HPDE6-E6E7 (cell line): ENCODE measurements around the gene FAM171A2.

Experiments
- DNase-seq: peaks from one replicate; pipeline ENCODE4 v3.0.0; 2011; ENCODE audit warnings: missing footprints; ENCODE audit errors: extremely low spot score

Gene FAM171A2

DNA sequence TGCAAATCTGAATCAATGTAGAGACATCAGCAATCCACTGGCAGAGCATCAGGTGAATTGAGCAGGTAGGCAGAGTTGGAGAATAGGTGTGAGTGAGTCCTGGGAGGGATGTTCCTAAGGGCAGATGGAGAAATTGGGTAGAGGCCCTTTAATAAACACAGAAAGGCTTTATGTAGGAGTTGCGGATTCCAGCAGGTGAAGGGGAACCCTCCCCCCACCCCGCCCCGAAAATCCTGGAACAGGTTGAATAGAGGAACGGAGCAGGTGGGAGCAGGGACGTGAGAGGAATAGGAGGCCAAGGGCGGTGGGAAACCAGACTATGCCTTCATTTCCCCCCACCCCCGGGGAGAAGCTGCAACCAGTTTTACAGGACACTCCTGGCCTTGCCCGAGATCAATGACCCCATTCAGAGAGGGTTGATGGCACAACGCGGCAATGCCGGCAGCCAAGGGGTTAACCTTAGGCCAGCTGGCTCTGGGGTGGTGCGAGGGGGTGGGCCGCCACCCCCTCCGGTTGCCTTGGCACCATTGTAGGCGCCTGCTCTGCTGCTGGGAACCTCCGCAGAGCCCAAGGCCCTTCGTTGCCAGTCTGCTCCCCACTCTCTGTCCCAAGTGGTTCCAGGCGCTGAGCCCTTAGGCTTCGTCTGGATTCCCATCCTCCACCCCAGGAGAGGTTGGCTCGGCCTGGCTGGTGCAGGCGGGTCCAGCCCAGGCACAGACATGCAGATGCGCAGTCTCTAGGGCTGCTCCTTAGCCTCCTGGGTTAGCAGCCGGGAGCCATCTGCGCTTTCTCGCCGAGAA, 56.1 kb downstream of the FAM171A2 start:
- peak; percentile 83 for DNase-seq

DNA sequence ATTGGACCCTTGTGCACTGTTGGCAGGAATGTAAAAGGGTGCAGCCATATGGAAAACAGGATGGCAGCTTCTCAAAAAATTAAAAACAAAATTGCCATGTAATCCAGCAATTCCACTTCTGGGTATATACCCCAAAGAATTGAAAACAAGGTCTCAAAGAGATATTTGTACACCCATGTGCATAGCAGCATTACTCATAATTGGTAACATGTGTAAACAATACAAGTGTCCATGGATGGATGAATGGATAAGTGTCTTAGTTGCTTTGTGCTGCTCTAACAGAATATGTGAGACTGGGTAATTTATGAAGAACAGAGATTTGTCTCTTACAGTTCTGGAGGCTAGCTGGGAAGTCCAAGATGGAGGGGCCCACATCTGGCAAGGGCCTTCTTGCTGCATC, 59.0 kb downstream of the FAM171A2 start:
- DNase-seq, result no peak
